ENCODE data around the gene TBL1X.

Gene TBL1X

GRCh38 chrX:9704876-9705465 lies 240.1 kb downstream of the TBL1X start:
- Histone ChIP-seq H3K4me1 (ENCODE audit: control insufficient read depth, insufficient read depth, low read length) (no peaks in the 10 kb centered on the region), H3K27me3 (ENCODE audit: control insufficient read depth, insufficient read depth, low read length, poor library complexity, severe bottlenecking) (no peaks in the 10 kb centered on the region), H3K27ac (ENCODE audit: insufficient read depth, low read depth, low read length, poor library complexity, severe bottlenecking) (no peak overlapping the region), H3K4me3 (ENCODE audit: insufficient read depth, low read depth, low read length) (no peak overlapping the region), H3K36me3 (ENCODE audit: control insufficient read depth, insufficient read depth, low read length) (peaks cover 4% of the 10 kb centered on the region), H3K9me3 (ENCODE audit: control insufficient read depth, low read length) (no peaks in the 10 kb centered on the region)
- WGBS, 2 experiments, result 96 to 98% methylated on average over 6 of the region's 6 CpGs

- Histone ChIP-seq H3K9me3 (ENCODE audit: control insufficient read depth, low read length) (no peaks in the 10 kb centered on the region), H3K27me3 (ENCODE audit: control insufficient read depth, insufficient read depth, low read length, poor library complexity, severe bottlenecking) (no peaks in the 10 kb centered on the region), H3K4me3 (ENCODE audit: insufficient read depth, low read depth, low read length) (no peak overlapping the region), H3K36me3 (ENCODE audit: control insufficient read depth, insufficient read depth, low read length) (peaks cover 4% of the 10 kb centered on the region), H3K4me1 (ENCODE audit: control insufficient read depth, insufficient read depth, low read length) (no peaks in the 10 kb centered on the region), H3K27ac (ENCODE audit: insufficient read depth, low read depth, low read length, poor library complexity, severe bottlenecking) (no peak overlapping the region)
- whole genome bisulfite sequencing, 2 experiments, result 64% methylated on average over 4 of the region's 4 CpGs
These were observed 241.6 kb downstream of the TBL1X start for GRCh38 chrX:9706421-9706820.

GRCh38 chrX:9707306-9708033 lies 242.6 kb downstream of the TBL1X start:
- WGBS, 2 experiments, result 91 to 93% methylated on average over 13 of the region's 13 CpGs

GRCh38 chrX:9708086-9708485 lies 243.2 kb downstream of the TBL1X start:
- H3K4me3 ChIP-seq (ENCODE audit: insufficient read depth, low read depth, low read length), result no peak overlapping the region
- no peaks in the 10 kb centered on the region for H3K4me1 ChIP-seq (ENCODE audit: control insufficient read depth, insufficient read depth, low read length)
- no peaks in the 10 kb centered on the region for H3K9me3 ChIP-seq (ENCODE audit: control insufficient read depth, low read length)
- WGBS, 2 experiments, result 94 to 96% methylated on average over 10 of the region's 10 CpGs
- H3K36me3 ChIP-seq (ENCODE audit: control insufficient read depth, insufficient read depth, low read length), result peaks cover 10% of the 10 kb centered on the region
- no peak overlapping the region for H3K27ac ChIP-seq (ENCODE audit: insufficient read depth, low read depth, low read length, poor library complexity, severe bottlenecking)
- H3K27me3 ChIP-seq (ENCODE audit: control insufficient read depth, insufficient read depth, low read length, poor library complexity, severe bottlenecking), result no peaks in the 10 kb centered on the region

More at GRCh38 chrX:9707306-9708033, 242.6 kb downstream of the TBL1X start:
- peaks cover 4% of the 10 kb centered on the region for H3K36me3 ChIP-seq (ENCODE audit: control insufficient read depth, insufficient read depth, low read length)
- H3K27me3 ChIP-seq (ENCODE audit: control insufficient read depth, insufficient read depth, low read length, poor library complexity, severe bottlenecking), result no peaks in the 10 kb centered on the region
- H3K4me1 ChIP-seq (ENCODE audit: control insufficient read depth, insufficient read depth, low read length), result no peaks in the 10 kb centered on the region
- no peak overlapping the region for H3K4me3 ChIP-seq (ENCODE audit: insufficient read depth, low read depth, low read length)
- H3K27ac ChIP-seq (ENCODE audit: insufficient read depth, low read depth, low read length, poor library complexity, severe bottlenecking), result no peak overlapping the region
- no peaks in the 10 kb centered on the region for H3K9me3 ChIP-seq (ENCODE audit: control insufficient read depth, low read length)

DNA sequence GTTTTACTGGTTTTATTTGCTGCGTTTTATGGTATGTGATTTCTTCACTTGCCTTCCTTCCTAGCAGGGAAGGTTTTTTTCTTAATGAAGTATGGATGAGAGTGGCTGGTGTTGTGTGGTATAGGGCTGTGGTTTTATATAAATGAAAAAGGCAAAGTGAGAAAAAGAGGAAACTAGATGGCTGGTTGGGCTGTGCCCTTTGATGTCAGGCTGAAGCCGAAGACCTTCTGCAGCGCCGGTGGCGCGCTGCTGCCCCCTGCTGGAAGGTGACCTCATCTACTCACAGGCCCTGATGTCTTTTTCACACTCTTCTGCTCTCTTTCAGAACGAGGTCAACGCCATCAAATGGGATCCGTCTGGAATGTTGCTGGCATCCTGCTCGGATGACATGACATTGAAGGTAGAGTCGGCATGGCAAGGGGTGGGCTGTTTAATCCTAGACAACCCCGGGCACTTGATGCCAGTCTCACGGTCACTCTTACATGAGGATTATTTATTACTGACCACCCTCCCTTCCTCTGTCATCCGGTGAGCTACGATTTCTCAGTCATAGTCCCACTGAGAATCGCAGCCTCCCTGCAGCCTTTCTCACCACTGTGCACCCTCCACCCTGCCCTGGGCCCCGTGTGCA lies 244.2 kb downstream of the TBL1X start:
- whole genome bisulfite sequencing, 2 experiments, result 53 to 59% methylated on average over 17 of the region's 17 CpGs
- Histone ChIP-seq H3K27ac (ENCODE audit: insufficient read depth, low read depth, low read length, poor library complexity, severe bottlenecking) (no peak overlapping the region), H3K36me3 (ENCODE audit: control insufficient read depth, insufficient read depth, low read length) (peaks cover 7% of the 10 kb centered on the region)

GRCh38 chrX:9710332-9710731 lies 245.5 kb downstream of the TBL1X start:
- peaks cover 12% of the 10 kb centered on the region for H3K36me3 ChIP-seq (ENCODE audit: control insufficient read depth, insufficient read depth, low read length)
- no peak overlapping the region for H3K4me3 ChIP-seq (ENCODE audit: insufficient read depth, low read depth, low read length)
- H3K9me3 ChIP-seq (ENCODE audit: control insufficient read depth, low read length), result no peaks in the 10 kb centered on the region
- WGBS, 2 experiments, result 99 to 100% methylated on average over 4 to 7 of the region's 8 CpGs
- no peak overlapping the region for H3K27ac ChIP-seq (ENCODE audit: insufficient read depth, low read depth, low read length, poor library complexity, severe bottlenecking)
- no peaks in the 10 kb centered on the region for H3K27me3 ChIP-seq (ENCODE audit: control insufficient read depth, insufficient read depth, low read length, poor library complexity, severe bottlenecking)
- no peaks in the 10 kb centered on the region for H3K4me1 ChIP-seq (ENCODE audit: control insufficient read depth, insufficient read depth, low read length)

More for the DNA sequence above, 244.2 kb downstream of the TBL1X start:
- Histone ChIP-seq H3K4me3 (ENCODE audit: insufficient read depth, low read depth, low read length) (no peak overlapping the region), H3K27me3 (ENCODE audit: control insufficient read depth, insufficient read depth, low read length, poor library complexity, severe bottlenecking) (no peaks in the 10 kb centered on the region), H3K4me1 (ENCODE audit: control insufficient read depth, insufficient read depth, low read length) (no peaks in the 10 kb centered on the region), H3K9me3 (ENCODE audit: control insufficient read depth, low read length) (no peaks in the 10 kb centered on the region)

GRCh38 chrX:9717376-9717775 lies 252.5 kb downstream of the TBL1X start:
- Histone ChIP-seq H3K27ac (ENCODE audit: insufficient read depth, low read depth, low read length, poor library complexity, severe bottlenecking) (no peak overlapping the region), H3K4me3 (ENCODE audit: insufficient read depth, low read depth, low read length) (no peak overlapping the region), H3K36me3 (ENCODE audit: control insufficient read depth, insufficient read depth, low read length) (peaks cover 50% of the 10 kb centered on the region), H3K27me3 (ENCODE audit: control insufficient read depth, insufficient read depth, low read length, poor library complexity, severe bottlenecking) (no peaks in the 10 kb centered on the region), H3K4me1 (ENCODE audit: control insufficient read depth, insufficient read depth, low read length) (no peaks in the 10 kb centered on the region), H3K9me3 (ENCODE audit: control insufficient read depth, low read length) (no peaks in the 10 kb centered on the region)
- 96 to 98% methylated on average over 21 of the region's 21 CpGs for WGBS, 2 experiments

DNA sequence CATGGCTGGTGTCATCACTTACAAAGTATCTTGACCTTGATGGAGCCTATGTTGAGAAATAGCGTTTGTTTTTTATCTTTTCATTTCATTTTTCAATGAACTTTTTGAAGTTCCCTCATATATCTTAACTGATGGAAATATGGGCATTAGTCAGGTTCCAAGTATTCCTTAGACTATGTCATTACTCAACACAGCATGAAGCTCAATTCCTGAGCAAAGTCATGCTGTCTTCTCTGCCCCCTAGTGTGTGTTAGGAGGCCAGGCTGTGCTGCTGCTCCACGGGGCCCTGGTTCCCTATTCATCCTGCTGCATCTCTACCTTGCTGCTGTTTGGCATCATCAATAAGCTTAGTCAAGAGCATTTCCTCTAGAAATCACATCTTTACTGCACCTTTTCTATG lies 259.9 kb downstream of the TBL1X start:
- 83 to 90% methylated on average over 1 to 2 of the region's 2 CpGs for WGBS, 2 experiments
- H3K4me3 ChIP-seq (ENCODE audit: insufficient read depth, low read depth, low read length), result no peak overlapping the region
- H3K27ac ChIP-seq (ENCODE audit: insufficient read depth, low read depth, low read length, poor library complexity, severe bottlenecking), result no peak overlapping the region
- peaks cover 2% of the 10 kb centered on the region for H3K9me3 ChIP-seq (ENCODE audit: control insufficient read depth, low read length)
- H3K36me3 ChIP-seq (ENCODE audit: control insufficient read depth, insufficient read depth, low read length), result peaks cover 20% of the 10 kb centered on the region
- no peaks in the 10 kb centered on the region for H3K27me3 ChIP-seq (ENCODE audit: control insufficient read depth, insufficient read depth, low read length, poor library complexity, severe bottlenecking)
- H3K4me1 ChIP-seq (ENCODE audit: control insufficient read depth, insufficient read depth, low read length), result no peaks in the 10 kb centered on the region

GRCh38 chrX:9728261-9728660 lies 263.4 kb downstream of the TBL1X start:
- Histone ChIP-seq H3K9me3 (ENCODE audit: control insufficient read depth, low read length) (peaks cover 2% of the 10 kb centered on the region), H3K4me3 (ENCODE audit: insufficient read depth, low read depth, low read length) (no peak overlapping the region), H3K27me3 (ENCODE audit: control insufficient read depth, insufficient read depth, low read length, poor library complexity, severe bottlenecking) (no peaks in the 10 kb centered on the region), H3K36me3 (ENCODE audit: control insufficient read depth, insufficient read depth, low read length) (peaks cover 3% of the 10 kb centered on the region), H3K27ac (ENCODE audit: insufficient read depth, low read depth, low read length, poor library complexity, severe bottlenecking) (no peak overlapping the region), H3K4me1 (ENCODE audit: control insufficient read depth, insufficient read depth, low read length) (no peaks in the 10 kb centered on the region)
- WGBS, 2 experiments, result 95 to 98% methylated on average over 2 to 3 of the region's 3 CpGs

GRCh38 chrX:9729171-9729885 lies 264.5 kb downstream of the TBL1X start:
- H3K9me3 ChIP-seq (ENCODE audit: control insufficient read depth, low read length), result peaks cover 2% of the 10 kb centered on the region
- no peaks in the 10 kb centered on the region for H3K27me3 ChIP-seq (ENCODE audit: control insufficient read depth, insufficient read depth, low read length, poor library complexity, severe bottlenecking)
- no peak overlapping the region for H3K27ac ChIP-seq (ENCODE audit: insufficient read depth, low read depth, low read length, poor library complexity, severe bottlenecking)
- H3K36me3 ChIP-seq (ENCODE audit: control insufficient read depth, insufficient read depth, low read length), result no peaks in the 10 kb centered on the region
- H3K4me1 ChIP-seq (ENCODE audit: control insufficient read depth, insufficient read depth, low read length), result no peaks in the 10 kb centered on the region
- 92 to 94% methylated on average over 5 of the region's 5 CpGs for WGBS, 2 experiments
- H3K4me3 ChIP-seq (ENCODE audit: insufficient read depth, low read depth, low read length), result no peak overlapping the region
